Nephron progenitor cell (in vitro differentiated cells): Measurements from ENCODE around the gene TMEM26.

Experiments used
- DNase-seq: peaks from one replicate; pipeline ENCODE4 v3.0.0; 2021
- H3K27ac Mint-ChIP-seq: 2 replicates; pipeline ENCODE4 v1.8.0; 2021; ENCODE audit warnings: mild to moderate bottlenecking, moderate library complexity, mixed read lengths
- H3K27me3 Mint-ChIP-seq: 2 replicates; pipeline ENCODE4 v1.8.0; 2021; ENCODE audit warnings: mild to moderate bottlenecking, low read depth, mixed read lengths; ENCODE audit not compliant: poor library complexity
- H3K36me3 Mint-ChIP-seq: 2 replicates; pipeline ENCODE4 v1.8.0; 2021; ENCODE audit warnings: low read depth, mixed read lengths
- H3K4me1 Mint-ChIP-seq: 2 replicates; pipeline ENCODE4 v1.8.0; 2021; ENCODE audit warnings: mixed read lengths
- H3K4me3 Mint-ChIP-seq: 2 replicates; pipeline ENCODE4 v1.8.0; 2021; ENCODE audit warnings: mild to moderate bottlenecking, moderate library complexity, mixed read lengths
- H3K9me3 Mint-ChIP-seq: 2 replicates; pipeline ENCODE4 v1.8.0; 2021; ENCODE audit warnings: mild to moderate bottlenecking, moderate library complexity, mixed read lengths
- CTCF ChIP-seq: fragments of 200-600 bp; sonication (generic); IDR thresholded peaks from 2 replicates; pipeline ENCODE4 v1.5.0; 2021; ENCODE audit warnings: antibody characterized with exemption

The TMEM26 gene

GRCh38 chr10:61400524-61400923, 52.7 kb downstream of the TMEM26 start:
- no peak for TF ChIP-seq CTCF
- no peak overlapping the region for H3K27ac Mint-ChIP-seq
- no peaks in the 10 kb centered on the region for H3K4me1 Mint-ChIP-seq
- no peaks in the 10 kb centered on the region for H3K9me3 Mint-ChIP-seq
- no peak overlapping the region for H3K4me3 Mint-ChIP-seq
- no peaks in the 10 kb centered on the region for H3K27me3 Mint-ChIP-seq
- DNase-seq: no peak
- no peaks in the 10 kb centered on the region for H3K36me3 Mint-ChIP-seq

- Mint-ChIP-seq H3K9me3 (no peaks in the 10 kb centered on the region), H3K36me3 (no peaks in the 10 kb centered on the region), H3K27me3 (no peaks in the 10 kb centered on the region), H3K4me1 (no peaks in the 10 kb centered on the region), H3K4me3 (no peak overlapping the region), H3K27ac (no peak overlapping the region)
- no peak for DNase-seq
- TF ChIP-seq CTCF: no peak
Observed at GRCh38 chr10:61399406-61399805, 53.8 kb downstream of the TMEM26 start.

- Mint-ChIP-seq H3K4me1 (no peaks in the 10 kb centered on the region), H3K36me3 (no peaks in the 10 kb centered on the region), H3K27ac (no peak overlapping the region), H3K4me3 (no peak overlapping the region), H3K9me3 (no peaks in the 10 kb centered on the region), H3K27me3 (no peaks in the 10 kb centered on the region)
- DNase-seq: no peak
- TF ChIP-seq CTCF: no peak
Observed at GRCh38 chr10:61398366-61399129, 54.6 kb downstream of the TMEM26 start.

- TF ChIP-seq CTCF: no peak
- no peak for DNase-seq
- no peaks in the 10 kb centered on the region for H3K36me3 Mint-ChIP-seq
- H3K27ac Mint-ChIP-seq: no peak overlapping the region
- no peak overlapping the region for H3K4me3 Mint-ChIP-seq
- no peaks in the 10 kb centered on the region for H3K9me3 Mint-ChIP-seq
- H3K4me1 Mint-ChIP-seq: no peaks in the 10 kb centered on the region
- H3K27me3 Mint-ChIP-seq: no peaks in the 10 kb centered on the region
Observed at GRCh38 chr10:61397175-61397986, 55.8 kb downstream of the TMEM26 start.

GRCh38 chr10:61391281-61391680, 61.9 kb downstream of the TMEM26 start:
- H3K9me3 Mint-ChIP-seq: no peaks in the 10 kb centered on the region

More at GRCh38 chr10:61391281-61391680, 61.9 kb downstream of the TMEM26 start:
- Mint-ChIP-seq H3K4me3 (no peak overlapping the region), H3K27me3 (peaks cover 4% of the 10 kb centered on the region), H3K27ac (no peak overlapping the region), H3K4me1 (no peaks in the 10 kb centered on the region), H3K36me3 (no peaks in the 10 kb centered on the region)
- no peak for DNase-seq
- TF ChIP-seq CTCF: no peak
